HG02973 (cell line): ENCODE results near the gene C19orf25.

ENCODE experiments used
- ATAC-seq: cut with Tn5 transposase; IDR thresholded peaks from one replicate; pipeline ENCODE4 v1.9.1; 2021; ENCODE audit warnings: moderate library complexity; ENCODE audit not compliant: unreplicated experiment

The C19orf25 gene

GRCh38 chr19:1496714-1497577 lies 17.9 kb upstream of the C19orf25 start:
- no peak for ATAC-seq

DNA sequence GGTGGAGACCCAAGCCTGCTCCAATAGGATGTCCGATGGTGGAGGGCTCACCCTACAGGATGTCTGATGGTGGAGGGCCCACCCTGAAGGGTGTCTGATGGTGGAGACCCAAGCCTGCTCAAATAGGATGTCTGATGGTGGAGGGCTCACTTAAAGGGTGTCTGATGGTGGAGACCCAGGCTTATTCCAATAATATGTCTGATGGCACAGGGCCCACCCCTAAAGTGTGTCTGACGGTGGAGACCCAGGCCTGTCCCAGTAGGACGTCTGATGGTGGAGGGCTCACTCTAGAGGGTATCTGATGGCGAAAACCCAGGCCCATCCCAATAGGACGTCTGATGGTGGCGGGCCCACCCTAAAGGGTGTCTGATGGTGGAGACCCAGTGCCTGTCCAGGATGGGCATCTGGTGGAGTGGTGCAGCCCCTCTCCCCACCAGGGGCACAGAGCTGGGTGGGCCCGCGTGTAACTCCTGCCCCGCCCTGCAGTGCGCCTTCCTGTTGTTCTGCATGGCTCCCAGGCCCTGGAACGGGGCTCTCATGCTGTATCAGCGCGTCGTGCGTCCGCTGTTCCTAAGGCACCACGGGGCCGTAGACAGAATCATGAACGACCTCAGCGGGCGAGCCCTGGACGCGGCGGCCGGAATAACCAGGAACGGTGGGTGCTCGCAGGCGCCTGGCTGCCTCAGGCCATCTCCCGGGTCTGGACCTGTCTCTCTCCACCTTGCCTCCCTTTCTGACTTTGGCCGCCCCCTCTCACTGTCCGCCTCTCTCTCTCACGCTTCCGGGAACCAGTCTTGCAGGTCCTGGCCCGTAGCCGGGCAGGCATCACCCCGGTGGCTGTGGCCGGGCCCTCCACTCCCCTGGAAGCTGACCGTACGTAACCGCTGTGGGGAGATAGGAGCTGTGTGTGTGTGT lies 17.0 kb upstream of the C19orf25 start:
- ATAC-seq = no peak

DNA sequence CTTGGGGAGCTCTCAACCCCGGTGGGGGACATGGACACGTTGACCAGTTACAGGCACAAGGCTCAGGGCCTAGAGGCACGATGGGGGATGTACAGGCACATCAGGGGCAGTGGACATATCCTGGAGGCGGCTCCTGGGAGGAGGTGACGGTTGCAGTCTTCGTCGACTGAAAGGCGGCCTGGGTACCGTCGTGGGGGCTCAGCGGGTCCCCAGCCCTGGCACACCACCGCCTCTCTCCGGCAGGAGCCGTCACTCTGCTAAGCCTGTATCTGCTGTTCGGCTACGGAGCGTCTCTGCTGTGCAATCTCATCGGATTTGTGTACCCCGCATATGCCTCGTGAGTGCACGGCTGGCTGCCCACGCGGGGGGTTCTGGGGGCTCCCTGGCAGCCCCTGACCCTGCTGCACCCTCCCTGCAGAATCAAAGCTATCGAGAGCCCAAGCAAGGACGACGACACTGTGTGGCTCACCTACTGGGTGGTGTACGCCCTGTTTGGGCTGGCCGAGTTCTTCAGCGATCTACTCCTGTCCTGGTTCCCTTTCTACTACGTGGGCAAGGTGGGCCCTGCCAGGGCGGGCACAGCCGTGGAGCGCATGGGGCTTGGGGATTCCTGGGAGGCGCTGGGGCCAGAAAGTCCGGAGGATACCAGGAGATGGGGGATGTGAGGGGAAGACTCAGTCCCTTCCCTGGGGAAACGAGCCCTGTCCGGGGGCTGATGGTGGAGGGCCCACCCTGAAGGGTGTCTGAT lies 16.2 kb upstream of the C19orf25 start:
- no peak for ATAC-seq

DNA sequence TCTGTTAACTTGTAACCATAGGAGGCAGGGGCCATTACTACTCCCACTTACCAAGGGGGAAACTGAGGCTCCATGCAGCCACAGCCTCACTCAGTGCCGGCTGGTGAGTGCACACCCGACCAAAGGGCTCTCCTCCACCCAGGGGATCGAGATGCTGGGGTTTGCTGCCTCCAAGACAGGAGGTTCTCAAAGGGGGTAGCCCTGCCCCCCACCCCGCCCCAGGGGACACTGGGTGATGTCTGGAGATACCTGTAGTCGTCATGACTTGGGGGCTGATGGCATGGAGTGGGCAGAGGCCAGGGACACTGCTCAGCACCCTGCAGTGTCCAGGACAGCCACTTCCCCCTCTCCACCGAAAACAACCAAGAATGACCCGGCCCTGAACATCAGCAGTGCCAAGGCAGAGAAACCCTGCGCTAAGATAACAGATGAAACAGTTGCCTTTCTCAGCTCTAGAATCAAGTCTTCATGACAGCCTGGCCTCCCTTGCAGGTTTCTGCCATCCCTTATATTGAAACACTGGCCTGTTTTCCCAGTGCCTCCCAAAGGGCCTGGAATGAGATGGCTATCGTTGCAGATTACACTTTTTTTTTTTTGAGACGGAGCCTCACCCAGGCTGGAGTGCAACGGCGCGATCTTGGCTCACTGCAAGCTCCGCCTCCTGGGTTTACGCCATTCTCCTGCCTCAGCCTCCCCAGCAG lies 15.2 kb upstream of the C19orf25 start:
- no peak for ATAC-seq

- no peak for ATAC-seq
Observed at GRCh38 chr19:1492474-1493006, 13.5 kb upstream of the C19orf25 start.

GRCh38 chr19:1491849-1492170 lies 12.8 kb upstream of the C19orf25 start:
- no peak for ATAC-seq

GRCh38 chr19:1491114-1491848 lies 12.3 kb upstream of the C19orf25 start, which contains the start of gene REEP6:
REEP6 (plus strand) TSS chr19:1491181; CDS start chr19:1491270, 89 bp downstream.
- ATAC-seq = no peak

GRCh38 chr19:1490311-1491113 lies 11.5 kb upstream of the C19orf25 start, which contains the start of gene PCSK4:
PCSK4 (minus strand) TSS chr19:1490350; CDS start chr19:1490346, 4 bp downstream.
- ATAC-seq = peak; percentile 76

GRCh38 chr19:1489463-1490310 lies 10.7 kb upstream of the C19orf25 start:
- no peak for ATAC-seq

DNA sequence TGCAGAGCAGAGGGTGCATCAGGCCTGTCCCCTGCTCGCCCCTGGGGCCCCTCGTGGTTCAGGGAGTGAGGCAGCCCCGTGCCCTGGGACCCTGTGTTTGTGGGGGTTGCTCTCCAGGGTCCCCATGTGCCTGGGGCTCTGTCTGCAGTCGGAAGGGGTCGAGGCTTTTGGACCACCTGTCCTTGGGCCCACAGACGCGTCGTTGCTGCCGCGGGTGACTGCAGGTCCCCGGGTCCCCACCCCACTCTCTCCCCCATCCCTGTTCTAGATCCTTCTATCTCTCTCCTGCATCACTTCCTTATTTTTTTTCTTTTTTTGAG lies 9.2 kb upstream of the C19orf25 start:
- no peak for ATAC-seq

DNA sequence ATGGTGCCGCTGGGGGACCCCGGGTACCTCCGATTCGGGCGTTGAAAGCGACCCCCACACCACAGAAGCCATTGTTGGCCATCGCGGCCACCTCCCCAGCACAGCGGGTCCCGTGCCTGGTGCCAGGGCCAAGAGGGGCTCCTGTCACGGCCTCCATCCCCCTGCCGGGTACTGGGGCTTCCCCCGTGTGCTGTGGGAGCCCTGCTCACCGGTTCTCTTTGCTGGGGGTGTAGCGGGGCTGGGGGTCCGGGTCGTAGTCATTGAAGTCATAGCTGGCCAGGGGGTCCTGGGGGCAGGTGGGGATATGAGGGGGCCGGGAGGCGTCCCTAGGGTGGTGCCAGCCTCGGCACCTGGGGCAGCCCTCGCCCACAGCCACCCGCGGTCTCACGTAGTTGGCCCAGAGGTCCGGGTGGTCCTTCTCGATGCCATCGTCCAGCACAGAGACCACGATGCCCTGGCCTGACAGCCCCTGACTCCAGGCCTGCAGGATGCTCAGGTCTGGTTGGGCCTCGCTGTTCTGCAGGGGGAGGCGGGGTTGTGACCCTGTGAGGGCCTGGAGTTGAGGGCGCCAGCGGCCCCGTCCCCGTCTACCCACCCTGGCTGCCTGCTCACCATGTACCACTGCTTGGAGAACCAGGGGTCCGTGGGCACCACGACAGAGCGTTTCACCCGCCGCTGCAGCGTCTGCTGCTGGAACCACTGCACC lies 8.7 kb upstream of the C19orf25 start:
- no peak for ATAC-seq

DNA sequence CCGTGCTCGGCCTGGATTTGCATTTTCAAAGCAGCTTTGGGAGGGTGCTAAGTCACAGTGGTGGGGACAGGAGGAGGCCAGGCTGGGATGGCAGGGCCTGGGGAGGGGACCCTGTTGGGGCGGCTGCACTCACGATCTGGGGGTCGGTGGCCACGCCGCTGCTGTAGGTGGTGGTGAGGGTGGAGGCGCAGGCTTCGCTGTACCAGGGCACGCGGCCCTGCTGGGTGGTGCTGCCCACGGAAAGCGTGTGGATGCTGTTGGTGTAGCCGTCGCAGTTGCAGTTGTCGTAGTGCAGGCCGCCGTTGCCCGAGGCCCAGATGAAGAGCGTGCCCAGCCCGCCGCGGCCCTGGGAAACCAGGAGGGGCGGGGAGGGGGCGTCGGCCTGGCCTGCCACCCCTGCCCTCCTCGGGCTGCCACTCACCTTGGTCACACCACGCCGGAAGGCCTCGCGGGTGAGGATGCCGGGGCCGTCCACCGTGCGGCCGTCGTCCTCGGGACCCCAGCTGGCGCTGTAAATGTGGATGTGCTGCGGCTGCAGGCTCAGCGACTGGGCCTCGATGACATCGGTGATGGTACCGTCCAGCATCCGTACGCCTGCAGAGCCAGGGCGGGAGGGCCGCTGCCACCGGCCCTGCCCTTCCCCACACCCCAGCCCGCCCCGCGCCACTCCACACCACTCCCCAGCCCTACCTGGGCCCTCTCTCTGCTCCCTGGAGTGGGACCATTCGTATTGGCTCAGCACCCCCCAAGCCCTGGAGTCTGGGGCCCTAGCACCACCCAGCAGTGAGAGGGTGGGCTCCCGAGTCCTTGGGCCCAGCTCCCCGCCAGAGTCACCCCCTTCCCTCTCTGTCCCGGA lies 7.9 kb upstream of the C19orf25 start:
- ATAC-seq = no peak

DNA sequence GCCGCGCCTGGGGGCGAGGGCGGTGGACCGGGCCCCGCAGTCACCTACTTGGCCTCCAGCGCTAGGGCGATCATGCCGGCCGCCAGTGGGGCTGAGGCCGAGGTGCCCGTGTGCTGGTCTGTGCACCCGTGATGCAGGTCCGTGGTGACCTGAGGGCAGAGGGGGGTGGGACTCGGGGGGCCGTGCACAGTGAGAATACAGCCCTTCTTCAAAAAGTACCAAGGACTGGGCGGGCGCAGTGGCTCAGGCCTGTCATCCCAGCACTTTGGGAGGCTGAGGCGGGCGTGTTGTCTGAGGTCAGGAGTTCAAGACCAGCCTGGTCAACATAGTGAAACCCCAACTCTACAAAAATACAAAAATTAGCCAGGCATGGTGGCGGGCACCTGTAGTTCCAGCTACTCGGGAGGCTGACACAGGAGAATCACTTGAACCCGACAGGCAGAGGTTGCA lies 5.0 kb upstream of the C19orf25 start:
- ATAC-seq = no peak

DNA sequence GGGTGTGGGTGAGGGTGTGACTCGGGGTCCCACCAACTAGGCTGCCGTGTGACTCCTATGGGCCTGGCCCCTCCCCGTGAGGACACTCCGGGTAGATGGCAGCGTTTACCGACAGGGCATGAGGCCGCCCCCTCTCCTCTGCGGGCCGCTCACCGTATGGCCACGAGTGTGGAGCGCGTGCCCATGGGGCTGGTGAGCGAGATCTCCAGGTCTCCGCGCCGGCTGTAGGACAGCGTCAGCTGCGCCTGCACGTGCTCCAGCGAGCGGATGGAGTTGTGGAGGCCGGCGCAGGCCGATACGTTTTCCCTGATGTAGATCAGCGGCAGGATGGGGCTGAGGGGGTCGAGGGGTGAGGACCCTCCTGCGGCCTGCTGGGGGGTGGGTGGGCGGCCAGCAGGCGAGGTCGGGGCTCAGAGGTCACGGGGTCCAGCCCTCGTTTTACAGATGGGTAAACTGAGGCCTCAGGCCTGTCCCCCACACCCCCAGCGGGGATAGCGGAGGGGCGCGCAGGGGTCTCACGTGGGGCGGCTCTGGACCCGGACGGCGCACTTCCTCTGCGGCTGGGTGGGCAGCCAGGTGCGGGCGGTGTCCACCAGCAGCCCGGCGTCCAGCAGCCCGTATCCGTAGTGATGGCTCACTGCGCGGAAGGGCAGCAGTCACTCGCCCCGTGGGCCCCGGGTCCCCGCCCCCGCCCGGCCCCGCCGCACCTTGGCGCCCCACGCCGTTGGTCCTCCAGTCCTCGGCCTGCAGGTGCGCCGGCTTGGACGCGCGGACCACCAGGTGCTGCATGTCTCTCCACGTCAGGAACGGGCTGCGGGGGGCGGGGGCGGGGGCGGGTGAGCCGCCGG lies 4.3 kb upstream of the C19orf25 start:
- ATAC-seq = no peak

GRCh38 chr19:1482361-1483130 lies 3.5 kb upstream of the C19orf25 start:
- no peak for ATAC-seq
